RCC 7860 (cell line): ENCODE results near the gene NUDT14.
A peak's percentile ranks its signal among the peaks of the same experiment; 100 is the strongest.

ENCODE experiments used
- DNase-seq: peaks from one replicate; pipeline ENCODE4 v3.0.0-alpha.2; 2015; ENCODE audit warnings: low spot score
- FAIRE-seq: peaks from 2 replicates; lab custom pipeline; 2012; peaks lifted over from hg19 to GRCh38; lab: Jason Lieb, UNC

Gene NUDT14

DNA sequence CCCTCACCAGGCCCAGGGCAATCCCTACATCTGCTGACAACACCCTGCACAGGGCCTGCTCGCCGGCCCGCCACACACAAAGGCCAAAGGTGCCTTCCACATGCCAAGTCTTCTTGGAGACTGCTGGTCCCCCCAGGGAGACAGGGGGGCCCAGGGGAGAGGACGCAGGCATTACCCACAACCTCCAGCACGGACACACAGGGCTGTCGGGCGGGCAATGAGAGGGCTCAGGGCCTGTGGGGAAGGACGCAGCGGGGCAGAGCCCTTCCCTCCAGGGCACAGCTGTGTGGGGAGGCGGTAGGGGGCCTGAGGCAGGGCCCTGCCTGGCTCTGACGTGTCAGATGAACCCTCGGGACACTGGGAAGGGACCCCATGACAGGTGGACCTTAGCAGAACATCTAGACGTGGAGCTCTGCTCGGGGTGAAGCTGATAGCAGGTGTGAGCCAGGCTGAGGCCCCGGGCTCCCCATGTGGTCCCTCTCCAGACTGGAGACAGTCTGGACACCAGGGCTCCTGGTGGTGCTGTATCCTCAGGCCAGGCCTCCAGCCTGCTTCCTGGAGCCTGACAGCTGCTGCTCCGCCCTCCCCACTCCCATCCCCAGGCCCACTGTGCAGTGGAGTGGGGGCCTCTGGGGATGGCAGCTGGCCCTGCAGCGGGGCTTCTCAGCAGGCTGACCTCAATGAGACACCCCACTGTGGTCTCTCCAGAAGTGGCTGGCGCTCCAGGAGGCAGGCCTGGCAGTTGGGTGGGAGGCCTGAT is 31.6 kb upstream of the NUDT14 start:
- FAIRE-seq, result no peak
- DNase-seq, result no peak

DNA sequence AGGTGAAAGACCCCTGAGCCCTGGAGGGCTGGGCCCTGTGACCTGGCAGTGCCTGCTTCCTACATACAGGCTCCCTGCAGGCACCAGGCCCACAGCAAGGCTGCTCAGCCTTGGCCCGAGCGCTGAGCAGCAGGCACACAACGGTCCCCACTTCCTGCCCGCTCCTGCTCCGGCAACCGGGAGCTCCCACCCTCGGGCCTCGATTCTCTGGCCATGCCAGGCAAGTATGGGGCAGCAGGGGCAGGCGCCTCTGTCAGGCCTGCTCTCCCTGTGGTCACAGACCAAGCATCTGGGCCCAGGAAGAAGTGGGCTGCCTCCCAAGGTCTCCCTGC is 30.6 kb upstream of the NUDT14 start:
- DNase-seq (no peak), FAIRE-seq (no peak)

DNA sequence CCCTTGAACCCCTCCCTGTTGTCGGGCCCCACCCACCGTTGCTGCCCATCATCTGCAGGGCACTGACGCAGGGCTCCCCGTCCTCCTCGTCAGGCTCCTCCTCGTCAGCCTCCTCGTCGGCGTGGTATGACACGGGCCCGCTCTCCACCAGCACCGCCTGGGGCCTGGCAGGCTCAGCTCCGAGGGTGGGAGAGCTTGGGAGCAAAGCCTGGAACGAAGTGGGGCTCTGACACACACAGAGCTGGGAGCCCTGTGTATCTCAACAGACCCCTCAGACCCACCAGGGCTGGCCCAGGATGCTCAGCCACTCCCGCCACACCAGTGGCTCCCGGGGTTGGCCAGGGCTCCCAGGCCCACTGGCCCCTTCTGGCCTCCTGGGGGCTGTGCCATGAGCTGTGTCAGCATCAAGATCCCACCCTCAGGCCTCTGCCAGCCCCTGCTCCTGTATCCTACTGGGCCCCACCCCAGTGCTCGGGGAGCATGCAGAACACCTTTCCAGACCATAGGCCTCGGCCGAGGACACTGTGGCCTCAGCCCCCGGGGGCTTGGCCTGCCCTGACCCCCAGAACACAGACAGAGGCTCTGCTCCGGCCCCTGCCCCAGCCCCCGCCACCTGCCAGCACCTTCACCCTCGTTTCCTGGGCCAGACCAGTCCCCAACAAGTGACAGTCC is 30.1 kb upstream of the NUDT14 start:
- no peak for DNase-seq
- no peak for FAIRE-seq

DNA sequence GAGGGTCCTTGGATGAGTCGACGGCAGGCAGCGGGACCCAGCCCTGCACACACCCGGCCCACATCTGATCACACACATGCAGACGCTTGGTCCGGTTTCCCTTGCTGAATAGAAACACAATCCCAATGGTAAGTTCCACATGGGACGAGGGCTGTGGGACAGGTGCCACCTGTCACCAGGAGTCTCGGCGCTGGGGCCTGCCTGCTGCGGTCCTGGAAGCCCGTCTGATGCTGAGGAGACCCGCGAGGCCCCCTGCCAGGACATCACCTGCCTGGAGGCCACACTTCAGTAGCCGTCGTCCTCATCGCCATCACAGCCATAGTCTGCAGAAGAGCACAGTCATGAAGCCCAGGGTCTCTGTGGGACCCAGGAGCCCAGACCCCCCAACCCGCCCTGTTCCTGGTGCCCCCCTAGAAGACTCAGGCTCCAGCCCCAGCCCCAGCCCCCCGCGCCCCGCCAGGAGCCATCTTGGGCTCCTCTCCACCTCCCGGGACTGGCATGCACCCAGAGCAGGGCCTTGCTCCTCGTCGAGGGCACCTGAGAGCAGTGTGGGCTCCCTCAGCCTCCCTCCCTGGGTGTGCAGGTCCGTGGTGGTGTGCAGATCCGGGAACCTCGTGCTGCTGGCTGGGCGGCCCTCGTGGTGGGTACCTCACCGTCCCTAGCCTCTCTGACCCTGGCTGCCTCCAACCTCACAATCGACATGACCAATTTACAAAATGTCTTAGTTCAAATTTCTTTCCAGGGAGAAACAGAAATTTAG is 29.3 kb upstream of the NUDT14 start:
- no peak for FAIRE-seq

DNA sequence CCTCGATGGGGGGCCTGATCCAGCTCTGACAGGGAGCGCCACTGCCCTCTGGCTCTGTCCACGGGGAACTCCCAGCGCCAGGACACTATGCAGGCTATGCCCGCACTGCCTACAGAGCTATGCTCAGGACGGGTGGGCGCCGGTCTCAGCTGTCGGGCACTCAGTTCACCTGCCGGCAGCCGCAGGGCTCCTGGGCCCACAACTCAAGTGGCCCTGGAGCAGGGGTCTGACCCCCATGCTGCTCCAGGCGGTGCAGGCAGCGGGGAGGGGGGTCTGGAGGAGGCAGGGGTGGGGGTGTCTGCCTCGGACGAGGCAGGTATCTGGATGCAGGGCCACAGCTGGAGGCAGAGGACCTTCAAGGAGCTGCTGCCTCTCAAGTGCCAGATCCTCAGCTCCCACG is 28.5 kb upstream of the NUDT14 start:
- DNase-seq (no peak), FAIRE-seq (no peak)

More for the DNA sequence above, 29.3 kb upstream of the NUDT14 start:
- DNase-seq, result no peak

DNA sequence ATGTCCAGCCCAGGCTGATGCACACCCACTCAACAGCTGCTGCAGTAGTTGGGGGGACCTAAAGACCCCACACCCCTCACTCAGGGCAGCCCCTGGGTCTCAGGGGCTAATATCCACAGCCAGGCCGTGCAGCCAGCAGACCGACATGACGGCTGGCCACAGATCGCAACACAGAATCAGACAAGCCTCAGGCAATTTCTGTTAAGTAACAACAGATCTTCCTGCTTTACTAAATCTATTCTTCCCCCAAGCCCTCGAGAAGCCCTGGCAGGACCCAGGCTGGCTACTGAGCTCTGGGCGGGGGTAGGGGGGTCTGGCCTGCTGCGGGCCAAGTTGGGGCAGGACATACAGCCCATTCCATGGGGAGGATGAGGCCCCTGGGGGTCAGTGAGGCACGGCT is 28.0 kb upstream of the NUDT14 start:
- FAIRE-seq, result no peak
- DNase-seq, result no peak

DNA sequence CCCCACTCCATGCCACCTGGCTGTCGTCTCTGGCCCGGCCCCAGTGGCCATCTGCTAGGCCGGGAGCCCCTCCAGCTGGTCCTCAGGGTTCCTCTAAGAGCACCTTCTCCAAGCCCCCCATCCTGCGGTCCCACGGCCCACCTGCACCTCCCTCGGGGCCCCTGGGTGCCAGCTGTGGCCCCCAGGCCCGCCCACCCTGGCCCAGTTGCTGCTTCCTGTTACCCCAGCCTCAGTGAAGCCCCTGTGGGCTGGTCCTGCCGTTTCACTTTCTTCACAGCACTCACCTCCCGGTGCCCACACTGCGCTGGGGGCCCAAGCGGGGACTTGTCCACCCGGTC is 27.6 kb upstream of the NUDT14 start:
- FAIRE-seq (no peak), DNase-seq (no peak)

DNA sequence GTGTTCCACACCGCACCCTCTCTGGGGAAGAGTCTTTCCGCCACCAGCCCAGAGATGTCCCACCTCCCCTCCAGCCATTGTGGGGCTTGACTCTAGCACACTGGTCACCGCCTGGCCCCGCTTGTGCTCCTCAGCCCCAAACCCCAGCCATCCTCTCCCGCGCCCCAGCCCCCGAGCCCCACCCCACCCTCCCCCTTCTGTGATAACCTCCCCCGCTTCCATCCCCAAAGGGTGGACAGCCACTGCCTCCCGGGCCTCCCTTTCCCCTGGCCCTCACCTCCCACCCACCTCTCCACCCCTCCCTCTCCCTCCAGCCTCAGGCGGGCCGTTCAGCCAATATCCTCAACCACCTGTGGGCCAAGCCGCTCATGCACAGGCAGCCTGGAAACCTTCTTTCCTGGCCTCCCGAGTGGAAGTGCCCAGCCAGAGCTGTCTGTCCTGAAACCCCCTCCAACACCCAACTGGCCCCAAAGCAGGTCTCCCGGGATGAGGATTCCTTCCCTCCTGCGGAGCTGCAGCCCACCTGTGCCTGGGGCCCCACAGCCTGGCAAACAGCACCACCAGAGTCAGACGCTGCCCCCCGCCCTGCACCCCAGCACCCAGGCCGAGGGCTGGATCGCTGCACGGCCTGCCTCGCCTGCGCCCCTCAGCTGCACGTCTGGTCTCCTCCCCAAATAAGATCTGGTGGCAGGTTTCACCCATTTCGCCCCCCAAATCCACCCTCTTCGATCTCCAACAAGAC is 27.1 kb upstream of the NUDT14 start:
- DNase-seq (no peak), FAIRE-seq (no peak)

DNA sequence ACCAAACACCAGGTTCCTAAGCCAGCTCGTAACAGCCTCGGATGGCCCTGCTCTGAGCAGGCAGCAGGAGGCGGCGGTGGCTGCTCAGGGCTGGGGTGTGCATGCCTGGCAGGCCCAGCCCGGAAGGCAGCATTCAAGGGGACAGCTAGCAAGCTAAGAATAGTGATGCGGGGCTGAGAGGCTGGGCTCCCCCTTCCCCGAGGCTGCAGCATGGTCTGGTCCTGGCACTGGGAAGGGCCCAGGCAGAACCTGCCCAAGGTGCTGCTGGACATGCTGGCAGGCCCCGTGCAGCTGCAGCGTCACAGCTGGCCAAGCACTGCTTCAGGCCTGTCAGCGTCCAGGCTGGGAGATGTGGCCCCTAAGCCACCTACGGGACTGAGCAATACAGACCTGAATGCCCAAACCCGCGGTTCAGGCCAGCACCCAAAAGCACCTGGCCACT is 26.4 kb upstream of the NUDT14 start:
- FAIRE-seq, result no peak
- DNase-seq, result no peak

DNA sequence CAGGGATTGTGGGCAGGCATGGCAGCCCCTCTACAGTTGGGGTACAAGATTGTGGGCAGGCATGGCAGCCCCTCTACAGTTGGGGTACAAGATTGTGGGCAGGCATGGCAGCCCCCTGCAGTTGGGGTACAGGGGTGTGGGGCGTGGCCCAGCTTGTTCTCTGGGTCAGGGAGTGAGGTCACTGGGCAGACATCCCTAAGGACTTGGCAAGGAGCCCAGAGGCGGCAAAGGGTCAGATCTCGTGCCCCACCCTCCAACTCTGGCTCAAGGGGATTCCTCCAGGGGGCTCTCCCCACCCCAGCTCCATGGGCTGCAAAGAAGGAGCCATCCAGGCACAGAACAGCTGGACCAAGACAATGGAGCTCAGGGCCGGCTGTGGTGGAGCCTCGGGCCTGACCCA is 25.8 kb upstream of the NUDT14 start:
- no peak for FAIRE-seq
- no peak for DNase-seq

DNA sequence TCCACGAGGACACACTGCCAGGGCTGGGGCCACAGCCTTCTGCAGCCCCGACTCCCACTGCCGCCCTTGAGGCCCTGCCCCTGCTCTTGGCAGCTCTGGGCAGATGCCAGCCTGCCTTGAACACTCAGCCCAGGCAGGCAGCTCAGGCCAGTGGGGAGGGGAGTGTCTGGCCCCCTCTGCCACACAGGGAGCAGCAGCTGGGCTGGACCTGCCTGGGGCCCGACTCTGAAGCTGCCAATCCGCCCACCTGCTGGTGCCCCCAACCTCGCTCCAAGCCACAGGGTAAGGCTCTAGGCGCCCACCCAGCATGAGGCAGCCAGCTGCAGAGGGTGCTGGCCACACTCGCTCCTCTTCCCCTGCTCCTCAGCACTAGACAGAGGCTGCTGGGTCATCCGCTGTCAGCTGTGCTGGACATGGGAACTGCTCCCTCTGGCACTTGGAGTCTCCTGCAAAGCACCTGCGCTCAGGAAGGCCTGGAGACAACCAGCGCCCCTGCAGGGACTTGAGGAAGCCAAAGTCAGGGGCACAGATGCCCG is 24.6 kb upstream of the NUDT14 start:
- DNase-seq (no peak), FAIRE-seq (no peak)

DNA sequence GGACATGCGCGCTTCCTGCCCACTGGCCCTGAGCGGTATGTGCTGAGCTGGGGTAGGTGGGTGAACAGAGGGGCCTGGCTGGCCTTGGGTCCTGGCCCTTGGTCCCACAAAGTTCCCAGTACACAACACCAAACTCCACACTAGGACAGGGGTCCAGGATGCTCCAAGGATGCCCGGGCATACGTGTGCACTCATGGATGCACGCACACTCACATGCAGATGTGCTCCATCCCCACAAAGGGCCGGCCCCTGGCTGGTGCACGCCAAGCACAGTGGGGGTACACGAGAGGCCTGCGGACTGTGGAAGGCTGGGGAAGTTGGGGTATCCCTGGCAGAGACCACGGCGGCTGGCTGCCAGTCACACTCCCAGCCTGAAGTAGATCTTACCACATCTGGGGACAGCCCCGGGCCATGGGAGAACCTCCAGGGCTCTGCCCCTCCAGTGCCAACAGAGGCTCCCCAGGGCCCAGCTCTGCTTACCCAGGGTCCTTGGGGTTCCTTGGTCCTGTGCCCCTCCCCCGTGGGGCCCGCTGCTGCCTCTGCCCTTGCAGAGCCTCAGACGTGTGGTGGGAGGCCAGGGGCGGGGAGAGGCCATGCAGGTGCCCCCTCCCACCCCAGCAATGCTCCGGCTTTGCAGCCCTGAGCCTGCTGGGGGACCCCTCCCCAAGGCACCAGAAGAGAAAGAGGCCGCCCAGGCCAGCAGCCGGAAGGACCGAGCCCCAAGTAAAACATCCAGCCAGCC is 24.0 kb upstream of the NUDT14 start:
- DNase-seq (no peak), FAIRE-seq (no peak)

DNA sequence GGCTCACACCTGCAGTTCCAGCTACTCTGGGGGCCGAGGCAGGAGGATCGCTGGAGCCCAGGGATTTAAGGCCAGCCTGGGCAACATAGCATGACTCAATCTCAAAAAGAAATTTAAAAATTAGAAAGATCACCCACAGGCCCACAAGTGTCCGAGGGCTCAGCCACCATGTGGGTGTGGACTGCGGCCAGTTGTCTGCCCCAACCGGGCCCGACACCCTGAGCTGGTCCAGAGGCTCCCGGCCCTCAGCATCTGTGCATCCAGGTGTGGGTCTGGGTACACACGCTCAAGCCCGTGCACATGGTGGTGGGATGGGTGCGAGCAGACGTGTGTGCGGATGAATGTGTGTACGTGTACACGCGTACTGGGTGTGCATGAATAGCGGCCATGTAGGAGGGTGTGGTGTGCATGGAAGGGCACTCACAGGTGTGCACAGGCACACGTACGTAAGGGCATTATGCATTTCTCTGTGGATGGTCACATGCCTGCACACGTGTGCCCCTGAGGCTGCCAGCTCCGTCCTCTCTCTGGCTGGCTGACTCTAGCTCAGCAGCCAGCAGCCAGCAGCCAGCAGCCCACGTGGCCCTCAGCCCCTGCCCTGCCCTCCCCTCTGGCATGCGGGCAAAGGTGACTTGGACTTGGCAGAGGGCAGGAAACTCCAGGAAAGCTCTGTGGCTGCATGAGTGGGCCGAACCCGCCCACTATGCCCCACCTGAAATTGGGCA is 23.3 kb upstream of the NUDT14 start:
- peak; percentile 57 for DNase-seq
- FAIRE-seq, result no peak

DNA sequence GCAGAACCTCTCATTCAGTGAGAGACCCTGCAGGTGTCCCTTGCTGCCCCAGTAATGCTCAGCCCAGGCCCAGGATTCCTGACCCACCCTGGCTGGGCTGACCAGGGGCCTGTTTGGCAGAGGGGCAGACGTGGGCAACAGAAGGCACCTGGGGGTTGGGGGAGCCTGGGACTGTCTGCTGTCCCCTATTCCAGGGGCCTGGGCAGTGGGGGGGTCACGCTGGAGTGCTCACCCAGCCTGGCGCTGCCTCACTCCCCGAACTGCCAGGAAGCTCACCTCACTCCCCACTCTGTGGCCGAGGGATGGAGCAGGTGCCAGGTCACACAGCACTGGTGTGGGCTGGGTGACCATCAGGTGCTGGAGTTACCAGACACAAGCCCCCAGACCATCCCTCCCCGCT is 22.6 kb upstream of the NUDT14 start:
- FAIRE-seq, result no peak
- no peak for DNase-seq

DNA sequence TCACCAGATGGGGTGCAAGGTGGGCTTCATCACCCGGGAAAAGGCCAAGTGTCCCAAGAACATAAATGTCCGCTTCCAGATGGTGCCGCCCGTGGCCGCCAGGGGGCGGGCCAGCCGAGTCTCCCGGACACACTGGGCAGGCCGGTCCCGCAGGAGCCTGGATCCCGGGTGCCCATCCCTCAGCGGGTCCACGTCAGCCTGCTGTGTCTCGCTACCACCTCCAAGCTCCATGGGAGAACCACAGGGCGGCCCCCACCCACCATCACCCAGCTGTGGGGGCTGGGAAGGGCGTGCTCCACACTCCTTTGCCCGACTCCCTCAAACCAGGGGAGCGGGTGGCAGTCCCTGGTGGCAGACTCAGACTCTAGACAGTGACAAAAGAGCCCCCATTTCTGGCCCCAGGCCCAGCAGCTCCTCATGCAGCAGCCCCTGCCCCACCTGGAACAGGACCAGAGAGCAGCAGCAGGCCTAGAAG is 22.0 kb upstream of the NUDT14 start:
- FAIRE-seq (no peak), DNase-seq (peak; percentile 11)

DNA sequence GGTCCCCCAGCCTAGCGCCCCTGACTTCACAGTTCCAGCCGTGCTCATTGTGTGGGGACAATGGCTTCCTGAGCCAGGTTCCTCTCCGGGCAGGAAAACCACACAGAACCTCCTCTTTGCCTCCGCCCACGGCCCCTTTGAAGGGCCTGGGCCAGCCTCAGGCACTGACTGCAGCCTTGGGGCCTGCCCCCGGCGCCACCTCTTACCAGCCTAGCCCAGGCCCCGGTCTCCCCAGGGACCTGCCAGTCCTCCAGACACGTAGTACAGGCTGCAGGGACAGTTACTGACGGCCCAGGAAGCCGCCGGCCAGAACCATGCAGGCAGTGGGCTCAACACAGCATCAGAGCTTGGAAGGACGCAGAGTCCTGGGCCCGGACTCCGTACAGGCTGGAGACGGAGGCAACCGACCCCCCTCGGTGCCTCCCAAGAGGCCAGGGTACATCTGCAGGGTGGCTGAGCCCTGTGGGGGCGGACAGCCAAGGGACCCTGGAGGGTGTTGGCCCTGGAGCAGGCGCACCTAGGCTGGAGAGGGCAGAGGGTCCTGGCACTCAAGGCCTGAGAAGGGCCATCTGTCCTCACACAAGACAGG is 20.9 kb upstream of the NUDT14 start:
- DNase-seq (no peak), FAIRE-seq (no peak)

DNA sequence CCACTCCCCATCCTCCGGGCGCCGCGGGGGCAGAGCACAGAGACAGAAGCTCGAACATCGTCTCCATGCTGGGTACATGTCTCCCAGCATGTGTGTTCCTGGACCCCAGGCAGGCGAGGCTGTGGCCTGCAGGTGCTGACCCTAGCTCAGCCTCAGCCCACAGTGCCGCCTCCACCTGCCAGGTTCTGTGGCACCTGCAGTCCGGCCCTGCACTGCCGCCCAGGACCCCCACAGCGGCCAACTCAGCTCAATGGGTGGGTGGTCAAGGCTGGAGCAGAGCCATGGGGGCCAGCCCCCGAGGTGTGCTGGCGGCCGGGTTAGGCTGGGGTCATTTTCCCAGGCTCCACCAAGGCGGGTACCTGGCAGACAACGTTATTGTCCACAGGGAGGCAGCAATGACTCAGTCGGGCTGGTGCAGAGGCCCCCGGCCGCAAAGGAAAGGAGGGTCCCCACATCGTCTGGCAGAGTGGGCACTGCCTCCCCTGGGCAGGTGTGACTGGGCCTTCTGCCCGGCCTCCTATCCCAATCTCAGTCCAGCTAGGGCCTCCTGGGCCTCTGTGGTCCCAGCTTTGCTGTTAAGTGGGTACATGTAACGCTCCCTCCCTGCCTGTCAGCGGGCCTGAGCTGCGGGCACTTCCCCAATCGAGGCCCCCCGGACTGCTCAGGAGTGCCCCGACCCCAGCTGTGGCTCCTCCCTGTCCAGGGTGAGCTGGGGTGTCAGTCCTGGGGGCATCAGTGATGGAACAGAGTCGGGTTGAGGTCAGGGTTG is 20.2 kb upstream of the NUDT14 start:
- FAIRE-seq (no peak), DNase-seq (no peak)

DNA sequence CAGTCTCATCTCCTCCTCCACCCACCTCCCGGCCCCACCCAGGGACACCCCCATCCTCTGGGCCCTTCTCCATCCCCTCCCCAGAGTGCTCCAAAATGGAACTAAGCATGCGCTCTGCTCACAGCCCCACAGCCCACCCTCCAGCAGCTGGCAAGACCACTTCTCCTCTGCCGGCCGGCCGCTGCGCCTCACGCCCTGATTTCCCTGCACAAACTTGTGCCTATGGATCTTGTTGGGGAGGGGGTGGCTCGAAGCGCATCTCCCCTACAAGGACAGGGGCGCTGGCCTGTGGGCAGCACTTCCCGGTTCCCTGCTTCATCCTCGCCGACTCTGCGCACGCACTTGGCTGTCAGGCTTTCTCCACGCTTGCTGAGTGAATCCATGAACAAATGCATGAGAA is 19.5 kb upstream of the NUDT14 start:
- no peak for FAIRE-seq
- no peak for DNase-seq

DNA sequence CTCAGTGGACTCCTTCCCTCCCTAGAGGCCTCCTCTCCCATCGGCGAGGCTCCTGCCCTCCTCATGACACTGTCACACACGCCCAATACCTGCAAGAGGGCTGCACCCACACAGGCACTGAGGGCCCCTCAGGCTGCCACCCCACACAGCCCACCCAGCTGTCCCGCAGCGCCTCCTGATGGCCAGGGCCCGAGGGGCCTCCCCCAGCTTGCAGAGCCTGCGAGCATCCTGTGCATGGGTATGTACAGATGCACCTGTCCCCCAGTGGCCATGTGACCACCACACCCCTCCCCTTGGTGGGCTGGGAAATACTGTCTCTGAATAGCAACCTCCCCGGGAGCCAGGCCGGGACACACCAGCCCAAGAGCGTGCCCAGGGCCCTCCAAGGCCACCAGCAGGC is 19.0 kb upstream of the NUDT14 start:
- DNase-seq, result no peak
- FAIRE-seq, result no peak
